HUES48 (cell line): ENCODE measurements around the gene PRKCE.
"Not testable (repeated sequence)": the region's sequence is repeated elsewhere in the genome, so short reads cannot be mapped to it uniquely, and the experiment has no call there.

Experiments used
- H3K27ac ChIP-seq: one replicate; pipeline ENCODE4 v1.7.0; 2013; ENCODE audit warnings: low read depth, low read length, inconsistent platforms
- H3K27me3 ChIP-seq: 2 replicates; pipeline ENCODE4 v1.6.1; 2013; ENCODE audit warnings: mild to moderate bottlenecking, low read length; ENCODE audit not compliant: control insufficient read depth, insufficient read depth
- H3K36me3 ChIP-seq: 2 replicates; pipeline ENCODE4 v1.6.1; 2013; ENCODE audit warnings: low read length; ENCODE audit not compliant: control insufficient read depth, insufficient read depth
- H3K4me1 ChIP-seq: 2 replicates; pipeline ENCODE4 v1.6.1; 2013; ENCODE audit warnings: mild to moderate bottlenecking, low read length; ENCODE audit not compliant: control insufficient read depth, insufficient read depth
- H3K4me3 ChIP-seq: 2 replicates; pipeline ENCODE4 v1.5.1; 2013; ENCODE audit warnings: mild to moderate bottlenecking, low read depth, low read length
- H3K9ac ChIP-seq: 2 replicates; pipeline ENCODE4 v1.6.1; 2013; ENCODE audit warnings: mild to moderate bottlenecking, low read depth, low read length, moderate library complexity
- H3K9me3 ChIP-seq: 2 replicates; pipeline ENCODE4 v1.6.1; 2013; ENCODE audit warnings: low read length; ENCODE audit not compliant: control insufficient read depth, insufficient read depth

The PRKCE gene

GRCh38 chr2:46207591-46207990, 556.1 kb downstream of the PRKCE start:
- peaks cover 13% of the 10 kb centered on the region for H3K4me1 ChIP-seq
- H3K36me3 ChIP-seq: no peaks in the 10 kb centered on the region
- no peak overlapping the region for H3K9ac ChIP-seq
- H3K27ac ChIP-seq: no peak overlapping the region
- no peak overlapping the region for H3K4me3 ChIP-seq
- 0 out of 2 replicates have a peak, but pooled peaks cover 4% of the 10 kb centered on the region for H3K9me3 ChIP-seq
- H3K27me3 ChIP-seq: no peaks in the 10 kb centered on the region

DNA sequence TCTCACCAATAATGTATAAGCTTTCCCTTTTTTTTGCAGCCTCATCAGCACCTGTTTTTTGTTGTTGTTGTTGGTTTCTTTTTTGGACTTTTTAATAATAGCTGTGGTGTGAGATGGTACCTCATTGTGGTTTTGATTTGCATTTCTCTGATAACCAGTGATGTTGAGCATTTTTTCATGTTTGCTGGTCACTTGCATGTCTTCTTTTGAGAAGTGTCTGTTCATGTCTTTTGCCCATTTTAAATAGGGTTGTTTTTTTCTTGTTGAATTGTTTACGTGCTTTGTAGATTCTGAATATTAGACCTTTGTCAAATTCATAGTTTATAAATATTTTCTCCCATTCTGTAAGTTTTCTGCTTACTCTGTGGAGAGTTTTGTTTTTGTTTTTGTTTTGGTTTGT, 557.3 kb downstream of the PRKCE start:
- no peak overlapping the region for H3K4me3 ChIP-seq
- H3K4me1 ChIP-seq: peaks cover 13% of the 10 kb centered on the region
- no peaks in the 10 kb centered on the region for H3K27me3 ChIP-seq
- H3K9me3 ChIP-seq: 0 out of 2 replicates have a peak, but pooled peaks cover 4% of the 10 kb centered on the region
- no peak overlapping the region for H3K9ac ChIP-seq
- H3K36me3 ChIP-seq: no peaks in the 10 kb centered on the region
- H3K27ac ChIP-seq: no peak overlapping the region

GRCh38 chr2:46210063-46210462, 558.6 kb downstream of the PRKCE start:
- Histone ChIP-seq H3K9ac (no peak overlapping the region), H3K27ac (no peak overlapping the region), H3K36me3 (no peaks in the 10 kb centered on the region), H3K27me3 (no peaks in the 10 kb centered on the region), H3K9me3 (0 out of 2 replicates have a peak, but pooled peaks cover 4% of the 10 kb centered on the region), H3K4me3 (no peak overlapping the region), H3K4me1 (peaks cover 11% of the 10 kb centered on the region)

- Histone ChIP-seq H3K4me1 (no peaks in the 10 kb centered on the region), H3K36me3 (no peaks in the 10 kb centered on the region), H3K9me3 (0 out of 2 replicates have a peak, but pooled peaks cover 4% of the 10 kb centered on the region), H3K9ac (no peak overlapping the region), H3K27me3 (no peaks in the 10 kb centered on the region), H3K4me3 (no peak overlapping the region), H3K27ac (no peak overlapping the region)
Measured at GRCh38 chr2:46211461-46211860, 560.0 kb downstream of the PRKCE start.

GRCh38 chr2:46213906-46214305, 562.4 kb downstream of the PRKCE start:
- H3K9me3 ChIP-seq: peaks cover 14% of the 10 kb centered on the region
- no peaks in the 10 kb centered on the region for H3K27me3 ChIP-seq
- H3K4me1 ChIP-seq: no peaks in the 10 kb centered on the region
- no peak overlapping the region for H3K27ac ChIP-seq
- no peak overlapping the region for H3K9ac ChIP-seq
- no peaks in the 10 kb centered on the region for H3K36me3 ChIP-seq
- H3K4me3 ChIP-seq: no peak overlapping the region

- H3K9me3 ChIP-seq: peaks cover 12% of the 10 kb centered on the region
- H3K9ac ChIP-seq: no peak overlapping the region
- H3K36me3 ChIP-seq: no peaks in the 10 kb centered on the region
- H3K4me3 ChIP-seq: no peak overlapping the region
- no peaks in the 10 kb centered on the region for H3K4me1 ChIP-seq
- H3K27me3 ChIP-seq: no peaks in the 10 kb centered on the region
- H3K27ac ChIP-seq: no peak overlapping the region
Measured at GRCh38 chr2:46216213-46216612, 564.7 kb downstream of the PRKCE start.

DNA sequence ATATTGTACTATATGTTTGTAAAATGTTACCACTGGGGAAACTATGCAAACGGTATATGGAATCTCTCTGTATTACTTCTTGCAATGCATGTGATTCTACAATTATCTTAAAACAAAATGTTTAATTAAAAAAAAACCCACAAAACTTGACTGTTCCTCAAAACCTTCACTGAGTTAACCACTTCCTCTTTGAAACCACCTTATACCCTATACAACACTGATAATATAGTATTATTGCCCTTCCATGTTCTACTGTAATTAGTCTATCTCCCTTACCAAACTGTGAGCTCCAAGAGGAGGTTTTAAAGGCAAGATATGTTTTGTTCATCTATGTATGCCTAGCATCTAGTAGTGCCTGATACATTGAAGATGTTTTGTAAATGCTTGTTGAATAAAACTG, 572.0 kb downstream of the PRKCE start:
- H3K9me3 ChIP-seq, H3K27me3 ChIP-seq, H3K4me3 ChIP-seq, H3K36me3 ChIP-seq, H3K27ac ChIP-seq, H3K4me1 ChIP-seq, H3K9ac ChIP-seq: not testable (repeated sequence)

GRCh38 chr2:46225150-46225625, 573.7 kb downstream of the PRKCE start:
- no peaks in the 10 kb centered on the region for H3K9me3 ChIP-seq

GRCh38 chr2:46225730-46226129, 574.3 kb downstream of the PRKCE start:
- H3K4me3 ChIP-seq: no peak overlapping the region
- peaks cover 20% of the 10 kb centered on the region for H3K4me1 ChIP-seq
- H3K9ac ChIP-seq: no peak overlapping the region
- H3K27ac ChIP-seq: no peak overlapping the region
- no peaks in the 10 kb centered on the region for H3K36me3 ChIP-seq
- no peaks in the 10 kb centered on the region for H3K27me3 ChIP-seq
- H3K9me3 ChIP-seq: no peaks in the 10 kb centered on the region

More at GRCh38 chr2:46225150-46225625, 573.7 kb downstream of the PRKCE start:
- no peak overlapping the region for H3K27ac ChIP-seq
- peaks cover 15% of the 10 kb centered on the region for H3K4me1 ChIP-seq
- H3K4me3 ChIP-seq: no peak overlapping the region
- no peak overlapping the region for H3K9ac ChIP-seq
- H3K27me3 ChIP-seq: no peaks in the 10 kb centered on the region
- H3K36me3 ChIP-seq: no peaks in the 10 kb centered on the region

GRCh38 chr2:46226620-46227019, 575.1 kb downstream of the PRKCE start:
- no peak overlapping the region for H3K4me3 ChIP-seq
- H3K36me3 ChIP-seq: no peaks in the 10 kb centered on the region
- H3K4me1 ChIP-seq: peaks cover 20% of the 10 kb centered on the region
- no peaks in the 10 kb centered on the region for H3K27me3 ChIP-seq
- no peaks in the 10 kb centered on the region for H3K9me3 ChIP-seq
- H3K9ac ChIP-seq: no peak overlapping the region
- H3K27ac ChIP-seq: no peak overlapping the region

DNA sequence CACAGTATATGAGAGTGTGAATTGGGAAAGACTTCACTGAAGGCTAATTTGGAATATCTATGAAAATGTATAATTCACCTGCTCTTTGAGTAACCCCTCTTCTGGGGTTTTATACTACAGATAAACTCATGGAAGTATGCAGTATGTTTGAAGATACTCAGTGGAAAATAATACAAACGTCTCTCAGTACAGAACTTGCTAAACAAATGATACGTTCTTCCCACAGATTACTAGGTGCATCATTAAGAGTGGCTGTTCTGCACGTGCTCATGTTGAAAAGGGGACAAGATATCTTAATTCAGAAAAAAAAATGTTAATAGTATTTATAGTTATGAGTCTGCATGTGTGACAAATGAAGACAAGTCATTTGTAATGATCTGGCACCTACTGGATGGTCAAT, 575.5 kb downstream of the PRKCE start:
- peaks cover 20% of the 10 kb centered on the region for H3K4me1 ChIP-seq
- no peak overlapping the region for H3K4me3 ChIP-seq
- no peaks in the 10 kb centered on the region for H3K36me3 ChIP-seq
- no peak overlapping the region for H3K27ac ChIP-seq
- no peaks in the 10 kb centered on the region for H3K9me3 ChIP-seq
- H3K27me3 ChIP-seq: no peaks in the 10 kb centered on the region
- H3K9ac ChIP-seq: no peak overlapping the region
